BE2C (cell line): ENCODE results near the gene NR2F1-AS1.

Experiments
- DNase-seq: peaks from one replicate; pipeline ENCODE4 v3.0.0-alpha.2; 2020
- H3K27me3 ChIP-seq: fragments of 250-450 bp; sonication (Bioruptor Pico); 2 replicates; pipeline ENCODE4 v1.5.1; 2020; ENCODE audit warnings: mild to moderate bottlenecking
- H3K36me3 ChIP-seq: fragments of 250-450 bp; sonication (Bioruptor Pico); 2 replicates; pipeline ENCODE4 v1.5.1; 2020; ENCODE audit warnings: mild to moderate bottlenecking
- H3K4me1 ChIP-seq: fragments of 250-450 bp; sonication (Bioruptor Pico); 2 replicates; pipeline ENCODE4 v1.5.1; 2020
- H3K4me3 ChIP-seq: 2 replicates; pipeline ENCODE4 v1.5.1; 2011; ENCODE audit warnings: low read depth, low read length
- H3K9me3 ChIP-seq: fragments of 250-450 bp; sonication (Bioruptor Pico); 2 replicates; pipeline ENCODE4 v1.5.1; 2020
- TF ChIP-seq, protein P1 (sequence below): IDR thresholded peaks from 2 replicates; pipeline ENCODE4 v1.5.1; 2012; ENCODE audit warnings: mild to moderate bottlenecking, low read depth, low read length

Gene NR2F1-AS1

DNA sequence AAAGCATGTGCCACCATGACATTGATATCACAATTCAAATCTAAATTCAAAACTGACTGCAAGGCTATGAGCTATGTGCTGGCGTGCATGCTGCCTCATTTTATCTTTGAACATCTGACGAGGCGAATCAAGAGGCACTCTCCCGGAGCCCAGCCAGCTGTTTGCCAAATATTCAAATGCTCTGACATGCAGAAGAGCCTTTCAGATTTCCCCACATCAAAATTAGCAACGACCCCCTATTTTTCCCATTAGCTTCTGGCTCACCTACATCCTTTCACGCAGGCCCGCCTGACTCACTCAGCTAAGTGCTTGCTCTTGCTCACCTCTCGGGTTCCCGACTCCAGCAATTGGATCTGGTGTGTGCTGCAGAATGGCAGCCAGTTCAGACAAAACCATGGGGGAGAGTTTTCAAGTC, 159.0 kb downstream of the NR2F1-AS1 start:
- no peaks in the 10 kb centered on the region for H3K9me3 ChIP-seq
- TF ChIP-seq, protein P1, sequence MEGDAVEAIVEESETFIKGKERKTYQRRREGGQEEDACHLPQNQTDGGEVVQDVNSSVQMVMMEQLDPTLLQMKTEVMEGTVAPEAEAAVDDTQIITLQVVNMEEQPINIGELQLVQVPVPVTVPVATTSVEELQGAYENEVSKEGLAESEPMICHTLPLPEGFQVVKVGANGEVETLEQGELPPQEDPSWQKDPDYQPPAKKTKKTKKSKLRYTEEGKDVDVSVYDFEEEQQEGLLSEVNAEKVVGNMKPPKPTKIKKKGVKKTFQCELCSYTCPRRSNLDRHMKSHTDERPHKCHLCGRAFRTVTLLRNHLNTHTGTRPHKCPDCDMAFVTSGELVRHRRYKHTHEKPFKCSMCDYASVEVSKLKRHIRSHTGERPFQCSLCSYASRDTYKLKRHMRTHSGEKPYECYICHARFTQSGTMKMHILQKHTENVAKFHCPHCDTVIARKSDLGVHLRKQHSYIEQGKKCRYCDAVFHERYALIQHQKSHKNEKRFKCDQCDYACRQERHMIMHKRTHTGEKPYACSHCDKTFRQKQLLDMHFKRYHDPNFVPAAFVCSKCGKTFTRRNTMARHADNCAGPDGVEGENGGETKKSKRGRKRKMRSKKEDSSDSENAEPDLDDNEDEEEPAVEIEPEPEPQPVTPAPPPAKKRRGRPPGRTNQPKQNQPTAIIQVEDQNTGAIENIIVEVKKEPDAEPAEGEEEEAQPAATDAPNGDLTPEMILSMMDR = no peak
- no peaks in the 10 kb centered on the region; the same call in 1 of the 2 replicates for H3K4me1 ChIP-seq

DNA sequence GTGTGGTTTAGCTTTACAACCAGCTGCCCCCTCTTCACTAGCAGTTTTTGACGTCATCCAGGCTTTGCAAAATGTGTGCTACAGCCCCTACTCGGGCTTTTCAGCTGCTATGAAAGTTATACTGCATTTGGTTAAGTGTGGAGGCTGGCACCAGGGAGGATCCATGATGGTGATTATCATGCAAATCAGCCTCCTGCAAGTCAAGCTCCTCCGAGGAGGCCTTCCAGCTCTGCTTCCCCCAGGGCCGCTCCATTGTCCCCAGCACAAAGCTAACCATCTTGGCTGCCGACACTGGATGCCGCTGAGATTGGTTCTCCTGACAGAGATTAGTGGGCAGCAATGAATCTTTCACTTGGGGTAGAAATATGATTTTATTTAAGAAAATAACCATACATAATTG, 159.6 kb downstream of the NR2F1-AS1 start:
- H3K4me1 ChIP-seq = no peaks in the 10 kb centered on the region; the same call in 1 of the 2 replicates
- no peak for DNase-seq
- H3K9me3 ChIP-seq = no peaks in the 10 kb centered on the region
- H3K27me3 ChIP-seq = no peaks in the 10 kb centered on the region
- TF ChIP-seq, protein P1 = no peak
- no peak overlapping the region for H3K4me3 ChIP-seq
- no peaks in the 10 kb centered on the region for H3K36me3 ChIP-seq

More for the DNA sequence above, 159.0 kb downstream of the NR2F1-AS1 start:
- Histone ChIP-seq H3K27me3 (no peaks in the 10 kb centered on the region), H3K4me3 (no peak overlapping the region), H3K36me3 (no peaks in the 10 kb centered on the region)
- peak; percentile 17 for DNase-seq

DNA sequence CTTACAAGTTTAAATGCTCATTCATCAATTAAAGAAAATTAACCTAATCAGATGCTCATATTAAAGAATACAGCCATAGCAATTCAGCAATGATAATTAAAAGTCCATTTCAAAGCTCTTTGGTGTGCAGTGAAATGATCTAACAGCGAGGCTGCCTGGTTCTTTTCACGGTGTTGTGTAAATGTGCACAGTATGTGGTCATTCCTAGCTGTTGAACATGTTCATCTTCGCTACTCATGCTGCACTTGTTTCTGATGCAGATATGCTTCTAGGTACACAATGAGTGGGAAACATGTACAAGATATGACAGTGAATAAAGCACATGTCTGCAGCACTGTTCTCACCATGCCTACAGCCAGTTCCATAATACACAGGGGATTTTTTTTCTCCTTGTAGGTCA, 163.5 kb downstream of the NR2F1-AS1 start:
- Histone ChIP-seq H3K36me3 (no peaks in the 10 kb centered on the region), H3K4me3 (no peak overlapping the region), H3K9me3 (no peaks in the 10 kb centered on the region), H3K27me3 (no peaks in the 10 kb centered on the region), H3K4me1 (no peaks in the 10 kb centered on the region; the same call in 1 of the 2 replicates)
- TF ChIP-seq, protein P1 = no peak
- DNase-seq = no peak

DNA sequence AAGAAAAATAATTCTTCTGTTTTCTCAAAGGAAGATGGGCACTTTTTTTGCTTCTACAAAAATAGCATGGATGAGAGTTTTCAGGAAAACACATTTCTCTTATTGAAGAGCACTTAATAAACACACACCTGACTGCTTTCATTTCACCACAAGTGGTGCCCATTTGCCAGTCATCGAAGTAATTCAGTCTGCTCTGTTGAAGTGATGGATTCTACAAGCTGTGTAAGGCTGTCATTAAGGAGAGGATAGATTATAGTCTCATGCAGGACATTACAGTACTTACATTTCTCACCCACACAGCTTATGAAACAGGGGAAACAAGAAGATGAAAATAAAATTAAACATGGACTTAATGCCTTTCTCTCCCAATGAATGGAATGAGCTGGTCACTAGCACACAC, 165.2 kb downstream of the NR2F1-AS1 start:
- TF ChIP-seq, protein P1 = no peak
- no peak for DNase-seq

DNA sequence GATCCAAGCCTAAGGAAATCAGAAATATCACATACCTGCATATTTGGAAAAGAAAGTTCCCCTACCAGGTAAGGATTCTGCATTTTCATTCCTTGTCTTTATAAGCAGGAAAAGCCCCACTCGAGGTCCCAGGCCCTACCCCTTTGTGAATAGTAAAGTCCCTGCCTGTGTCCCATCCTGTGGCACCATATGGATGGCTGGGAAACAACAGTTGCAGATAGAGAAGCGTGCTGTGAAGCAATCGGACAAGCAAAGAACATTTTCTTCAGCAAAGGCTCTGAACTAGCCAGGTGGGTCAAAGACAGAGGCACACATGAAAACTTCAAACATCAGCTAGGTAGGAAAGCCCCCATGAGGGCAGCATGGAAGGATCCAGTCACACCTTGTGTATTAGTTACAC, 169.3 kb downstream of the NR2F1-AS1 start:
- DNase-seq = no peak

More for the DNA sequence above, 165.2 kb downstream of the NR2F1-AS1 start:
- no peaks in the 10 kb centered on the region for H3K36me3 ChIP-seq
- no peaks in the 10 kb centered on the region for H3K4me1 ChIP-seq
- H3K4me3 ChIP-seq = no peak overlapping the region
- no peaks in the 10 kb centered on the region for H3K9me3 ChIP-seq
- H3K27me3 ChIP-seq = no peaks in the 10 kb centered on the region

DNA sequence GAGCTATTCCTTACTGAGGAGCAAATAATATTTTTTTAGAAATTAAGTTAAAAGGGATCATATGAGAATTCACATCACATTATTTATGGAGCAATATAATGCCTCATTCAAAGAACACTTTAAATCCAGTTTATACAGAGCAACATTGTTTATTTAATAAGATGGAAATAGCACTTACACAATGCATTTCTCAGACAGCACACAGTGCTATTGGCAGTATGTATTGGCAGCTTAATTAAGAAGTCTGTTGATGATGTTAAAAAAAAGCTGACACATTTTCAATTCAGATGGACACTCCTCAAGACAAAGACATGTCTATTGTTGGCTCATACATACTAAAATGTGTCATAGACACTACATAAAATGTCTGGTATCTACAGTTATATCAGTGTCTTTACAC, 171.3 kb downstream of the NR2F1-AS1 start:
- TF ChIP-seq, protein P1 = no peak
- H3K4me1 ChIP-seq = no peaks in the 10 kb centered on the region
- H3K27me3 ChIP-seq = no peaks in the 10 kb centered on the region
- no peak for DNase-seq
- no peaks in the 10 kb centered on the region for H3K36me3 ChIP-seq
- H3K9me3 ChIP-seq = no peaks in the 10 kb centered on the region
- H3K4me3 ChIP-seq = no peak overlapping the region

More for the DNA sequence above, 169.3 kb downstream of the NR2F1-AS1 start:
- no peak overlapping the region for H3K4me3 ChIP-seq
- TF ChIP-seq, protein P1 = no peak
- no peaks in the 10 kb centered on the region for H3K4me1 ChIP-seq
- no peaks in the 10 kb centered on the region for H3K36me3 ChIP-seq
- no peaks in the 10 kb centered on the region for H3K9me3 ChIP-seq
- no peaks in the 10 kb centered on the region for H3K27me3 ChIP-seq
